ENCODE data around the gene RICTOR.
A peak's percentile ranks its signal among the peaks of the same experiment; 100 is the strongest.

Gene RICTOR

DNA sequence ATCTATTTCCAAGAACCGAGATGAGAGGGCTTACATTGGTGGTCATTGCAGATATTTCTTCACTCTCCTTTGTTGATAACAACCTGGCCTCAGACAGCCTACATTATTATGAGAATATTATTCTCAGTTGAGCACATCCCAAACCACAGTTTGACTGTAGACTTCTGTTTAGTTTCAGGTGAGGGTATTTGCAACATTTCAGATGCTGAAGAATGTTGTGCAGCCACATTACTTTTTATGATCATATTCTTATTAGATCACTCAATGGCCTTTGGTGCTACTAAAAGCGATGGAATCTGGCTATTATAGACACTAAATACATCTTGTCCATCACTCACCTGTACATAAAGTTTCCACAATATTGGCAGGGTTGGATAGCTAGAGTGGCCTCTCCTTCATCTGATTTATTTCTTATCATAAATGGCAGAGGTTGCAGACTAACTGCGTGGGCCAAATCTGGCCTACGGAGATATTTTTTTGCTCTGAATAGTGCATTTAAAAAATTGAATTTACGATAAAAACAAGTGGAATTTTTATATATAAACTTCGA is 26.2 kb upstream of the RICTOR start:
- H3K36me3 ChIP-seq (ENCODE audit: insufficient read depth, low read length), result no peaks in the 10 kb centered on the region
- H2AFZ ChIP-seq (ENCODE audit: low read length, unreplicated experiment), result no peak overlapping the region
- H3K27ac ChIP-seq (ENCODE audit: low read depth, low read length), result peak overlapping the region; percentile 100
- H3K4me1 ChIP-seq (ENCODE audit: control insufficient read depth, insufficient read depth, low read length, unreplicated experiment), result peaks cover 52% of the 10 kb centered on the region
- H3K27me3 ChIP-seq (ENCODE audit: insufficient read depth, low read length), result no peaks in the 10 kb centered on the region
- no peak overlapping the region for H3K4me3 ChIP-seq (ENCODE audit: low read depth, low read length)
- no peaks in the 10 kb centered on the region for H3K79me2 ChIP-seq (ENCODE audit: control insufficient read depth, insufficient read depth, low read length, unreplicated experiment)

GRCh38 chr5:39099831-39100230 is 25.6 kb upstream of the RICTOR start:
- Histone ChIP-seq H3K79me2 (ENCODE audit: control insufficient read depth, insufficient read depth, low read length, unreplicated experiment) (no peaks in the 10 kb centered on the region), H3K27me3 (ENCODE audit: insufficient read depth, low read length) (no peaks in the 10 kb centered on the region), H2AFZ (ENCODE audit: low read length, unreplicated experiment) (peak overlapping the region; percentile 19), H3K4me3 (ENCODE audit: low read depth, low read length) (no peak overlapping the region), H3K36me3 (ENCODE audit: insufficient read depth, low read length) (no peaks in the 10 kb centered on the region), H3K4me1 (ENCODE audit: control insufficient read depth, insufficient read depth, low read length, unreplicated experiment) (peaks cover 52% of the 10 kb centered on the region), H3K27ac (ENCODE audit: low read depth, low read length) (peak overlapping the region; percentile 100)

DNA sequence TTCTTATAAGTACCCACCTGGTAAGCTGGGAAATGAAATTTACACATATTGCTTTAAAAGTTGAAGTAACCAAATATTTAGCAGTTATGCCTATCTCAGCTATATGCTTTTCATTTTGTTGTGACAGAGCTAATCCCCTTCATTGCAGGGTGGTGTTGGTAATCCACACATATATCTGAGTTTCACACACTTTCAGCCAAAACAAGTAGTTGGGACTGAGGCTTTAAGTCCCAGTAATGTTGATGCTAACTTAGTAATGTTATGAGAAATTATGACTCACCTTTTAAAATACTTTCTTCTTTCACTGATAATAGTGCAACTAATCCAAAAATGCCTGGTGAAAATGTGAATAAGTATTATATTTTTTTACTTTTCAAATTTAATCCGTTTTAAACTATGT is 19.2 kb upstream of the RICTOR start:
- Histone ChIP-seq H3K27ac (ENCODE audit: low read depth, low read length) (peak overlapping the region; percentile 61), H3K27me3 (ENCODE audit: insufficient read depth, low read length) (no peaks in the 10 kb centered on the region), H3K4me1 (ENCODE audit: control insufficient read depth, insufficient read depth, low read length, unreplicated experiment) (peaks cover 22% of the 10 kb centered on the region), H3K79me2 (ENCODE audit: control insufficient read depth, insufficient read depth, low read length, unreplicated experiment) (no peaks in the 10 kb centered on the region), H3K4me3 (ENCODE audit: low read depth, low read length) (peak overlapping the region; percentile 17; the same call in 1 of the 2 replicates), H2AFZ (ENCODE audit: low read length, unreplicated experiment) (no peak overlapping the region), H3K36me3 (ENCODE audit: insufficient read depth, low read length) (no peaks in the 10 kb centered on the region)

GRCh38 chr5:39092581-39093351 is 18.6 kb upstream of the RICTOR start:
- Histone ChIP-seq H3K4me1 (ENCODE audit: control insufficient read depth, insufficient read depth, low read length, unreplicated experiment) (peaks cover 22% of the 10 kb centered on the region), H3K79me2 (ENCODE audit: control insufficient read depth, insufficient read depth, low read length, unreplicated experiment) (no peaks in the 10 kb centered on the region), H3K4me3 (ENCODE audit: low read depth, low read length) (peak overlapping the region; percentile 17; the same call in 1 of the 2 replicates), H3K36me3 (ENCODE audit: insufficient read depth, low read length) (no peaks in the 10 kb centered on the region), H3K27me3 (ENCODE audit: insufficient read depth, low read length) (no peaks in the 10 kb centered on the region), H2AFZ (ENCODE audit: low read length, unreplicated experiment) (peak overlapping the region; percentile 58), H3K27ac (ENCODE audit: low read depth, low read length) (peak overlapping the region; percentile 61)

DNA sequence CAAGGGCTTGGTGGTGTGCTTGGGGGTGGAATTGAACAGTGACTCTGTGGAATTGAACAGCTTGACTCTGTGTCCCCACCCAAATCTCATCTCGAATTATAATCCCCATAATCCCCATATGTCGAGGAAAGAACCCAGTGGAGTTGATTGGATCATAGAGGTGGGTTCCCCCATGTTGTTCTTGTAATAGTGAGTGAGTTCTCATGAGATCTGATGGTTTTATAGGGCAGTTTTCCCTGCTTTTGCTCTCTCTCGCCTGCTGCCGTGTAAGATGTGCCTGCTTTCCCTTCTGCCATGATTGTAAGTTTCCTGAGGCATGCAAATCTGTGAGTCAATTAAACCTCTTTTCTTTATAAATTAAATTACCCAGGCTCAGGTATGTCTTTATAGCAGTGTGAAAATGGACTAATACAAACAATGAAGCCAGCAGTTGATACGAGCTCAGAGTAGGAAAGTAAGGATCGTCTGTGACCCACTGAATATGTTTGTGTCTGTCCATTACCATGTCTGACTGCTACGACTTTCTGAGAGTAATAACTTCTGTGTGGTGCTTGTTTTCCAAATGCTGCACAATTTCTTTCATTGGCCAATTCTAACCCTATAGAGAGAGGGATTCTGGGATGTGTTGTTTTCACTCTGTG is 17.9 kb upstream of the RICTOR start:
- no peaks in the 10 kb centered on the region for H3K36me3 ChIP-seq (ENCODE audit: insufficient read depth, low read length)
- H3K4me3 ChIP-seq (ENCODE audit: low read depth, low read length), result no peak overlapping the region
- H3K27me3 ChIP-seq (ENCODE audit: insufficient read depth, low read length), result no peaks in the 10 kb centered on the region
- no peaks in the 10 kb centered on the region for H3K79me2 ChIP-seq (ENCODE audit: control insufficient read depth, insufficient read depth, low read length, unreplicated experiment)
- H2AFZ ChIP-seq (ENCODE audit: low read length, unreplicated experiment), result no peak overlapping the region
- H3K27ac ChIP-seq (ENCODE audit: low read depth, low read length), result peak overlapping the region; percentile 61
- peaks cover 22% of the 10 kb centered on the region for H3K4me1 ChIP-seq (ENCODE audit: control insufficient read depth, insufficient read depth, low read length, unreplicated experiment)

DNA sequence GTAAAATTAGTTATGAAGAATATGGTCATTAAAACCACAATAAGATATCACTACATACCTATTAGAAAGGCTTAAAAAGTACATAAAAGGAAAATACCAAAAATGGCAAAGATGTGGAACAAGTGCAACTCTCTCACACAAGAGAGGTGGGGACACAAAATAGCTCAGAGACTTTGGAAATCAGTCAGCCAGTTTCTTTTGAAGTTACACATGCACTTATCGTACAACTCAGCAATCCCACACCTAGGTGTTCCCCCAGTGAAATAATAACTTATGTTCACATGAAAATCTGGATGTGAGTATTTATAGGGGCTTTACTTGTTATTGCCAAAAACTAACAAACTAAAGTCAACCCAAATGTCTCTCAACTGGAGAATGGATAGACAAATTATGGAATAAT is 9.8 kb upstream of the RICTOR start:
- Histone ChIP-seq H3K79me2 (ENCODE audit: control insufficient read depth, insufficient read depth, low read length, unreplicated experiment) (no peaks in the 10 kb centered on the region), H3K27me3 (ENCODE audit: insufficient read depth, low read length) (no peaks in the 10 kb centered on the region), H3K4me1 (ENCODE audit: control insufficient read depth, insufficient read depth, low read length, unreplicated experiment) (peaks cover 4% of the 10 kb centered on the region), H3K36me3 (ENCODE audit: insufficient read depth, low read length) (no peaks in the 10 kb centered on the region), H3K4me3 (ENCODE audit: low read depth, low read length) (no peak overlapping the region), H2AFZ (ENCODE audit: low read length, unreplicated experiment) (no peak overlapping the region), H3K27ac (ENCODE audit: low read depth, low read length) (no peak overlapping the region)

DNA sequence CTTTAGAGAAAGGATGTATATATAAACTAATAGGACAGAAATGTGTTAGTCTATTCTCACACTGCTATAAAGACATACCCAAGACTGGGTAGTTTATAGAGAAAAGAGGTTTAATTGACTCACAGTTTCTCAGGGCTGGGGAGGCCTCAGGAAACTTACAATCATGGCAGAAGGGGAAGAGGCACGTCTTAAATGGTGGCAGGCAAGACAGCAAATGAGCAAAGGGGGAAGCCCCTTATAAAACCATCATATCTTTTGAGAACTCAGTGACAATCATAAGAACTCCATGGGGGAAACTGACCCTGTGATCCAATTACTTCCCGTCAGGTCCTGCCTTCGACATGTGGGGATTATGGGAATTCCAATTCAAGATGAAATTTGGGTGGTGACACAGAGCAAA is 8.8 kb upstream of the RICTOR start:
- peaks cover 4% of the 10 kb centered on the region for H3K4me1 ChIP-seq (ENCODE audit: control insufficient read depth, insufficient read depth, low read length, unreplicated experiment)
- H2AFZ ChIP-seq (ENCODE audit: low read length, unreplicated experiment), result no peak overlapping the region
- no peaks in the 10 kb centered on the region for H3K79me2 ChIP-seq (ENCODE audit: control insufficient read depth, insufficient read depth, low read length, unreplicated experiment)
- H3K36me3 ChIP-seq (ENCODE audit: insufficient read depth, low read length), result no peaks in the 10 kb centered on the region
- no peak overlapping the region for H3K4me3 ChIP-seq (ENCODE audit: low read depth, low read length)
- H3K27me3 ChIP-seq (ENCODE audit: insufficient read depth, low read length), result no peaks in the 10 kb centered on the region
- no peak overlapping the region for H3K27ac ChIP-seq (ENCODE audit: low read depth, low read length)

- H3K79me2 ChIP-seq (ENCODE audit: control insufficient read depth, insufficient read depth, low read length, unreplicated experiment), result peaks cover 6% of the 10 kb centered on the region
- no peak overlapping the region for H3K4me3 ChIP-seq (ENCODE audit: low read depth, low read length)
- H3K4me1 ChIP-seq (ENCODE audit: control insufficient read depth, insufficient read depth, low read length, unreplicated experiment), result peaks cover 21% of the 10 kb centered on the region
- no peaks in the 10 kb centered on the region for H3K27me3 ChIP-seq (ENCODE audit: insufficient read depth, low read length)
- no peaks in the 10 kb centered on the region for H3K36me3 ChIP-seq (ENCODE audit: insufficient read depth, low read length)
- no peak overlapping the region for H2AFZ ChIP-seq (ENCODE audit: low read length, unreplicated experiment)
- H3K27ac ChIP-seq (ENCODE audit: low read depth, low read length), result no peak overlapping the region
Observed at GRCh38 chr5:39080597-39081204, 6.5 kb upstream of the RICTOR start.

DNA sequence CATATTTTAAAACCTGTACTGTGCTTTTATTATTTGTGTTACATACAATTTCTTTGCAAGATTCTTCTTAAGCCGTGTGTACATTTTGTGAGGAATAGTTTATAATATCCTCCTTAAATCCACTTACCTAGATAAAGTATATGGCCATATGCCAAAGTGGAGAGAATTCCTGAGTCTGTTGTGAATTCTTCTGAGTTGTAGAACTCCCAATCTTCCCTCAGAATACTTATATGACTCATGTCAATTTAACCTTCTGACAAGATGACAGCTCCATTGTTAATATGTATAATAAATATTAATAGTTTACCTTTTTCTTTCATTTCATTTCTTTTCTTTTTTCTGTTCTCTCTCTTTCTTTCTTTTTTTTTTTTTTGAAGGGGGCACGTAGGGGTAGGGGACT is 6.0 kb upstream of the RICTOR start:
- H3K36me3 ChIP-seq (ENCODE audit: insufficient read depth, low read length), result no peaks in the 10 kb centered on the region
- H3K27me3 ChIP-seq (ENCODE audit: insufficient read depth, low read length), result no peaks in the 10 kb centered on the region
- H3K79me2 ChIP-seq (ENCODE audit: control insufficient read depth, insufficient read depth, low read length, unreplicated experiment), result peaks cover 6% of the 10 kb centered on the region

DNA sequence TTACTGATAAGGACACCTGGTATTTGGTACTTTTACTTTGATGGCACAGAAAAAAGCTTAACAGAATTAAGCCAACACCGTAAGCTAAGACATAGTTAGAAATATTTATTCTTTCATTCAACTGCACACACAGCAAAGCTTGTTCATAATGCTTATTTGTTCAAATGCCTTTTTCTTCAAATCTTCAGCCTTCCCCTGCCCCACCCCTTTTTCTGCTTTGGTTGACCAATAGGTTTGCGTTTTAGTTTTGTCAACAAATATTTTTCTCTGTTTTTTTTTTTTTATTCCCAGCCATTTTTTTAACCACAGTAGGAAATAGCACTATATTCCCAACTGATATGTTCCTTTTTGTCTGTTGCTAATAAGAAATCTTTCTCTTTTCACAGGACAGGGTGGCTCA is 4.9 kb upstream of the RICTOR start:
- Histone ChIP-seq H3K4me3 (ENCODE audit: low read depth, low read length) (no peak overlapping the region), H3K27me3 (ENCODE audit: insufficient read depth, low read length) (no peaks in the 10 kb centered on the region), H3K36me3 (ENCODE audit: insufficient read depth, low read length) (no peaks in the 10 kb centered on the region), H3K4me1 (ENCODE audit: control insufficient read depth, insufficient read depth, low read length, unreplicated experiment) (peaks cover 21% of the 10 kb centered on the region), H3K79me2 (ENCODE audit: control insufficient read depth, insufficient read depth, low read length, unreplicated experiment) (peaks cover 11% of the 10 kb centered on the region), H3K27ac (ENCODE audit: low read depth, low read length) (no peak overlapping the region), H2AFZ (ENCODE audit: low read length, unreplicated experiment) (peak overlapping the region; percentile 62)

More for the DNA sequence above, 6.0 kb upstream of the RICTOR start:
- Histone ChIP-seq H3K4me1 (ENCODE audit: control insufficient read depth, insufficient read depth, low read length, unreplicated experiment) (peaks cover 21% of the 10 kb centered on the region), H3K4me3 (ENCODE audit: low read depth, low read length) (no peak overlapping the region), H3K27ac (ENCODE audit: low read depth, low read length) (no peak overlapping the region), H2AFZ (ENCODE audit: low read length, unreplicated experiment) (no peak overlapping the region)
